Effector memory CD8-positive, alpha-beta T cell (primary cell): ENCODE measurements around the gene DDAH1.
A peak's percentile ranks its signal among the peaks of the same experiment; 100 is the strongest.
"Not testable (repeated sequence)": the region's sequence is repeated elsewhere in the genome, so short reads cannot be mapped to it uniquely, and the experiment has no call there.

Experiments used
- ATAC-seq: fragments of 150-1000 bp; cut with Tn5 transposase; replicated peaks from 2 replicates; pipeline ENCODE4 v1.10.0; 2021; ENCODE audit warnings: mild to moderate bottlenecking, moderate library complexity
- DNase-seq, 3 experiments: peaks; one replicate each; pipeline ENCODE4 v3.0.0; 2021
- H3K27ac Mint-ChIP-seq, 2 donors: one replicate each; pipeline ENCODE4 v1.8.0; 2022; ENCODE audit warnings: mild to moderate bottlenecking in 2 of 2, mixed read lengths in 2 of 2, moderate library complexity in 2 of 2
- H3K27me3 Mint-ChIP-seq, 2 donors: one replicate each; pipeline ENCODE4 v1.8.0; 2022; ENCODE audit warnings: mixed read lengths in 2 of 2
- H3K36me3 Mint-ChIP-seq: one replicate; pipeline ENCODE4 v1.8.0; 2022; ENCODE audit warnings: mild to moderate bottlenecking, moderate library complexity, mixed read lengths; ENCODE audit not compliant: insufficient read depth
- H3K4me1 Mint-ChIP-seq, 2 donors: one replicate each; pipeline ENCODE4 v1.8.0; 2022; ENCODE audit warnings: low read depth in 2 of 2, mixed read lengths in 2 of 2
- H3K4me3 Mint-ChIP-seq, 2 donors: one replicate each; pipeline ENCODE4 v1.8.0; 2022; ENCODE audit warnings: mild to moderate bottlenecking in 2 of 2, mixed read lengths in 2 of 2, moderate library complexity in 2 of 2
- H3K9me3 Mint-ChIP-seq, 2 donors: one replicate each; pipeline ENCODE4 v1.8.0; 2022; ENCODE audit warnings: mixed read lengths in 2 of 2
- total RNA-seq, 9 experiments: gene quantifications; one replicate each; lab custom pipeline; 2026; lab: John Stamatoyannopoulos, UW

The DDAH1 gene
- total RNA-seq = 0 to 3.3 (median 0) reads per million in 9 experiments

- H3K27ac Mint-ChIP-seq = no peak within 1 kb of the TSS
- no peak for DNase-seq
- H3K27me3 Mint-ChIP-seq = peaks cover 78 to 79% of the 10 kb centered on the region in 2 donors
- peak; percentile 7 for ATAC-seq
- no peaks in the 10 kb centered on the region for H3K36me3 Mint-ChIP-seq
- H3K4me1 Mint-ChIP-seq = peaks cover 4 to 5% of the 10 kb centered on the region in 2 donors
- peak within 1 kb of the TSS; percentile 10 to 44 for H3K4me3 Mint-ChIP-seq
- H3K9me3 Mint-ChIP-seq = no peaks in the 10 kb centered on the region
These were observed at the start of gene DDAH1 for GRCh38 chr1:85465099-85465785. Gene DDAH1, minus strand, starts transcription at chr1:85465159. Its CDS starts 114 bp downstream, at chr1:85465045.

- H3K36me3 Mint-ChIP-seq, DNase-seq, H3K4me3 Mint-ChIP-seq, H3K9me3 Mint-ChIP-seq, H3K27ac Mint-ChIP-seq, ATAC-seq, H3K4me1 Mint-ChIP-seq: not testable (repeated sequence)
- H3K27me3 Mint-ChIP-seq = peaks cover 19 to 27% of the 10 kb centered on the region in 2 donors
These were observed 49.0 kb upstream of the DDAH1 start for GRCh38 chr1:85513998-85514397.

GRCh38 chr1:85504417-85504816, 39.5 kb upstream of the DDAH1 start:
- ATAC-seq (no peak), DNase-seq (no peak)
- Mint-ChIP-seq H3K4me3 (no peak overlapping the region), H3K4me1 (no peaks in the 10 kb centered on the region), H3K27me3 (peaks cover 28 to 36% of the 10 kb centered on the region in 2 donors), H3K9me3 (peaks cover 0 to 2% of the 10 kb centered on the region in 2 donors), H3K27ac (no peak overlapping the region), H3K36me3 (no peaks in the 10 kb centered on the region)

- no peaks in the 10 kb centered on the region for H3K4me1 Mint-ChIP-seq
- H3K36me3 Mint-ChIP-seq = no peaks in the 10 kb centered on the region
- H3K27ac Mint-ChIP-seq = no peak overlapping the region
- no peak overlapping the region for H3K4me3 Mint-ChIP-seq
- H3K9me3 Mint-ChIP-seq = peaks cover 0 to 2% of the 10 kb centered on the region in 2 donors
- no peak for DNase-seq
- ATAC-seq = no peak
- peaks cover 32% of the 10 kb centered on the region in 2 donors for H3K27me3 Mint-ChIP-seq
These were observed 37.7 kb upstream of the DDAH1 start for GRCh38 chr1:85502625-85503083.

GRCh38 chr1:85502171-85502570, 37.2 kb upstream of the DDAH1 start:
- Mint-ChIP-seq H3K27ac (no peak overlapping the region), H3K4me1 (no peaks in the 10 kb centered on the region), H3K4me3 (no peak overlapping the region), H3K9me3 (peaks cover 0 to 2% of the 10 kb centered on the region in 2 donors), H3K27me3 (peaks cover 32% of the 10 kb centered on the region in 2 donors), H3K36me3 (no peaks in the 10 kb centered on the region)
- ATAC-seq = no peak
- no peak for DNase-seq

GRCh38 chr1:85501355-85501898, 36.5 kb upstream of the DDAH1 start:
- DNase-seq = no peak
- Mint-ChIP-seq H3K4me3 (no peak overlapping the region), H3K4me1 (no peaks in the 10 kb centered on the region), H3K9me3 (peaks cover 0 to 2% of the 10 kb centered on the region in 2 donors), H3K36me3 (no peaks in the 10 kb centered on the region), H3K27me3 (peaks cover 28 to 29% of the 10 kb centered on the region in 2 donors), H3K27ac (no peak overlapping the region)
- ATAC-seq = no peak

- DNase-seq (no peak), ATAC-seq (no peak)
- no peaks in the 10 kb centered on the region for H3K36me3 Mint-ChIP-seq
- H3K4me3 Mint-ChIP-seq = no peak overlapping the region
- peaks cover 0 to 2% of the 10 kb centered on the region in 2 donors for H3K9me3 Mint-ChIP-seq
- H3K4me1 Mint-ChIP-seq = no peaks in the 10 kb centered on the region
- no peak overlapping the region for H3K27ac Mint-ChIP-seq
- peaks cover 14 to 19% of the 10 kb centered on the region in 2 donors for H3K27me3 Mint-ChIP-seq
These were observed 32.1 kb upstream of the DDAH1 start for GRCh38 chr1:85496941-85497582.

- H3K27me3 Mint-ChIP-seq = peaks cover 10 to 14% of the 10 kb centered on the region in 2 donors
- H3K4me3 Mint-ChIP-seq = no peak overlapping the region
- ATAC-seq = no peak
- DNase-seq = no peak
- no peak overlapping the region for H3K27ac Mint-ChIP-seq
- H3K36me3 Mint-ChIP-seq = no peaks in the 10 kb centered on the region
- H3K4me1 Mint-ChIP-seq = no peaks in the 10 kb centered on the region
- H3K9me3 Mint-ChIP-seq = no peaks in the 10 kb centered on the region
These were observed 30.6 kb upstream of the DDAH1 start for GRCh38 chr1:85495556-85495955.

- Mint-ChIP-seq H3K27ac (no peak overlapping the region), H3K9me3 (no peaks in the 10 kb centered on the region), H3K4me1 (no peaks in the 10 kb centered on the region), H3K36me3 (no peaks in the 10 kb centered on the region), H3K4me3 (no peak overlapping the region), H3K27me3 (peaks cover 10 to 14% of the 10 kb centered on the region in 2 donors)
- ATAC-seq (no peak), DNase-seq (no peak)
These were observed 29.9 kb upstream of the DDAH1 start for GRCh38 chr1:85494904-85495266.

GRCh38 chr1:85494074-85494903, 29.3 kb upstream of the DDAH1 start:
- Mint-ChIP-seq H3K4me3 (no peak overlapping the region), H3K9me3 (no peaks in the 10 kb centered on the region), H3K27me3 (peaks cover 10 to 14% of the 10 kb centered on the region in 2 donors), H3K36me3 (no peaks in the 10 kb centered on the region), H3K27ac (no peak overlapping the region), H3K4me1 (no peaks in the 10 kb centered on the region)
- no peak for ATAC-seq
- DNase-seq = no peak

- DNase-seq = no peak
- no peaks in the 10 kb centered on the region for H3K36me3 Mint-ChIP-seq
- no peak overlapping the region for H3K27ac Mint-ChIP-seq
- no peaks in the 10 kb centered on the region for H3K9me3 Mint-ChIP-seq
- H3K27me3 Mint-ChIP-seq = peaks cover 11 to 18% of the 10 kb centered on the region in 2 donors
- no peaks in the 10 kb centered on the region for H3K4me1 Mint-ChIP-seq
- no peak overlapping the region for H3K4me3 Mint-ChIP-seq
- ATAC-seq = no peak
These were observed 25.5 kb upstream of the DDAH1 start for GRCh38 chr1:85490270-85490985.

GRCh38 chr1:85488126-85488525, 23.2 kb upstream of the DDAH1 start:
- no peak for DNase-seq
- Mint-ChIP-seq H3K9me3 (no peaks in the 10 kb centered on the region), H3K27ac (no peak overlapping the region), H3K4me3 (no peak overlapping the region), H3K36me3 (no peaks in the 10 kb centered on the region), H3K4me1 (no peaks in the 10 kb centered on the region), H3K27me3 (peaks cover 6 to 15% of the 10 kb centered on the region in 2 donors)
- no peak for ATAC-seq

GRCh38 chr1:85485516-85485915, 20.6 kb upstream of the DDAH1 start:
- H3K4me1 Mint-ChIP-seq = no peaks in the 10 kb centered on the region
- peaks cover 6 to 22% of the 10 kb centered on the region in 2 donors for H3K27me3 Mint-ChIP-seq
- no peaks in the 10 kb centered on the region for H3K36me3 Mint-ChIP-seq
- DNase-seq (no peak), ATAC-seq (no peak)
- H3K27ac Mint-ChIP-seq = no peak overlapping the region
- H3K4me3 Mint-ChIP-seq = no peak overlapping the region
- no peaks in the 10 kb centered on the region for H3K9me3 Mint-ChIP-seq
